Upper lobe of left lung (tissue), 4 donors: ENCODE data around the gene SAMD8.

Source experiments
- POLR2AphosphoS5 ChIP-seq, 2 donors: sonication (generic); formaldehyde crosslinking; IDR thresholded peaks; one replicate each; pipeline ENCODE4 v1.5.1; 2017; ENCODE audit warnings: antibody characterized with exemption in 2 of 2
- TF ChIP-seq, protein P1 (sequence below), 6 experiments: fragments of 450-650 bp in 4 of 6; fragments of 200-600 bp in 2 of 6; sonication (generic) in 2 of 6; IDR thresholded peaks; one replicate each; pipeline ENCODE4 v1.5.1; 2016 to 2019; ENCODE audit warnings: antibody characterized with exemption in 6 of 6

DNA sequence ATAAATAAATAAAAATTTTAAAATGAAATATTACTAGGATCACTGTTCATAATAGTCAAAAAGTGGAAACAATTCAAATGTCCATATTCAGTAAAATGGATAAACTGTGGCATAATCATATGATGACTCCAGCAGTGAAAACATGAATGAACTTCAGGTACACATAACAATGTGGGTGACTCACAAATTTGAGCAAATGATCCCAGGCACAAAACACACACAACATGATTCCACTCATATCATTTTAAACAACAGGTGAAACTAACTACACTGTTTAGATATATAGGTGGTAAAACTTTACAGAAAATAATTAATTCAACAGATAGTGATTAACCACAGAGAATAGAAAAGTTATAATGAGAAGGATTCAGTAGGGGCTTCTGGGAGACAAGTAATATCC lies 14.7 kb upstream of the SAMD8 start:
- TF ChIP-seq, protein P1, sequence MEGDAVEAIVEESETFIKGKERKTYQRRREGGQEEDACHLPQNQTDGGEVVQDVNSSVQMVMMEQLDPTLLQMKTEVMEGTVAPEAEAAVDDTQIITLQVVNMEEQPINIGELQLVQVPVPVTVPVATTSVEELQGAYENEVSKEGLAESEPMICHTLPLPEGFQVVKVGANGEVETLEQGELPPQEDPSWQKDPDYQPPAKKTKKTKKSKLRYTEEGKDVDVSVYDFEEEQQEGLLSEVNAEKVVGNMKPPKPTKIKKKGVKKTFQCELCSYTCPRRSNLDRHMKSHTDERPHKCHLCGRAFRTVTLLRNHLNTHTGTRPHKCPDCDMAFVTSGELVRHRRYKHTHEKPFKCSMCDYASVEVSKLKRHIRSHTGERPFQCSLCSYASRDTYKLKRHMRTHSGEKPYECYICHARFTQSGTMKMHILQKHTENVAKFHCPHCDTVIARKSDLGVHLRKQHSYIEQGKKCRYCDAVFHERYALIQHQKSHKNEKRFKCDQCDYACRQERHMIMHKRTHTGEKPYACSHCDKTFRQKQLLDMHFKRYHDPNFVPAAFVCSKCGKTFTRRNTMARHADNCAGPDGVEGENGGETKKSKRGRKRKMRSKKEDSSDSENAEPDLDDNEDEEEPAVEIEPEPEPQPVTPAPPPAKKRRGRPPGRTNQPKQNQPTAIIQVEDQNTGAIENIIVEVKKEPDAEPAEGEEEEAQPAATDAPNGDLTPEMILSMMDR (IDR thresholded peaks at IDR 0.05): no peak
- no peak for TF ChIP-seq POLR2AphosphoS5 (IDR thresholded peaks at IDR 0.05)
